A549 treated with CpdA at 1 μM for 4 hours (cell line): ENCODE measurements around the gene EGR4. TPM values are rescaled to one million over a fixed set of nuclear protein-coding genes. Genes with fewer than 3 reads are reported as not detected.

ENCODE experiments used
- total RNA-seq: library from RNA; stranded (reverse); fragments of 200-300 nt; extraction: Qiagen RNA extraction; gene quantifications from 5 replicates; pipeline ENCODE4 v1.2.3, GENCODE V29; 2022; ENCODE audit warnings: low read depth

The EGR4 gene
- 0.16 to 0.30 TPM (median 0.27 TPM) in 5 replicates for total RNA-seq

GRCh38 chr2:73293534-73294171, at the start of gene EGR4:
Gene EGR4 (minus strand): TSS chr2:73293548. CDS start chr2:73293317, 231 bp downstream.

GRCh38 chr2:73284296-73285158, 8.8 kb downstream of the EGR4 start, which contains the start of gene FBXO41:
Gene FBXO41 (minus strand): TSS chr2:73284478. CDS start chr2:73269630, 14,848 bp downstream.

Other genes with a start within 250 kb of the EGR4 start
- gene SFXN5, start 221.8 kb downstream of the EGR4 start, total RNA-seq: 14.2 to 18.0 TPM (median 16.3 TPM) in 5 replicates
- gene RAB11FIP5, start 180.6 kb downstream of the EGR4 start, total RNA-seq: 32.2 to 37.7 TPM (median 35.7 TPM) in 5 replicates
- gene NOTO, start 91.0 kb downstream of the EGR4 start, total RNA-seq: 0.03 to 0.05 TPM in 2 of 5 replicates, not detected in the others
- gene SMYD5, start 79.3 kb downstream of the EGR4 start, total RNA-seq: 52.7 to 61.1 TPM (median 56.7 TPM) in 5 replicates
- 16.8 to 27.0 TPM (median 24.8 TPM) in 5 replicates for gene PRADC1, start 60.3 kb downstream of the EGR4 start, total RNA-seq
- 586 to 976 TPM (median 613 TPM) in 5 replicates for gene CCT7, start 59.2 kb downstream of the EGR4 start, total RNA-seq
- 4.6 to 6.4 TPM (median 5.1 TPM) in 5 replicates for gene FBXO41, start 9.1 kb downstream of the EGR4 start, total RNA-seq
- 8.2 to 13.4 TPM (median 10.2 TPM) in 5 replicates for gene ALMS1, start 92.3 kb upstream of the EGR4 start, total RNA-seq